HepG2 (cell line): ENCODE results near the gene ENO3. TPM values are rescaled to one million over a fixed set of nuclear protein-coding genes. Genes with fewer than 3 reads are reported as not detected.

Source experiments
- CEBPG ChIP-seq: IDR thresholded peaks from 2 replicates; pipeline ENCODE4 v1.6.1; 2016
- FOSL1 ChIP-seq: sonication (generic); formaldehyde crosslinking; IDR thresholded peaks from 2 replicates; pipeline ENCODE4 v1.9.0; 2021; ENCODE audit warnings: missing genetic modification reagents, borderline replicate concordance
- FOXK1 ChIP-seq: sonication (generic); formaldehyde crosslinking; IDR thresholded peaks from 2 replicates; pipeline ENCODE4 v1.4.0; 2020; ENCODE audit warnings: low read depth, missing genetic modification reagents, borderline replicate concordance
- HNF1A ChIP-seq, 2 experiments: sonication (generic) in 1 of 2; formaldehyde crosslinking in 1 of 2; IDR thresholded peaks; 2 replicates each; pipeline versions ENCODE4 v1.4.0 to v1.6.1; 2016 to 2020; ENCODE audit warnings: borderline replicate concordance in 1 of 2, low read depth in 1 of 2, mild to moderate bottlenecking in 1 of 2, missing genetic modification reagents in 1 of 2
- JUND ChIP-seq: sonication (generic); formaldehyde crosslinking; IDR thresholded peaks from 2 replicates; pipeline ENCODE4 v1.8.0; 2022; ENCODE audit warnings: mild to moderate bottlenecking, missing genetic modification reagents
- MZF1 ChIP-seq: sonication (generic); formaldehyde crosslinking; IDR thresholded peaks from 2 replicates; pipeline ENCODE4 v1.8.1; 2023; ENCODE audit warnings: mild to moderate bottlenecking, missing genetic modification reagents, borderline replicate concordance
- POLR2A ChIP-seq, 2 experiments: IDR thresholded peaks; 2 replicates each; pipeline ENCODE4 v1.6.1; 2011; ENCODE audit warnings: low read depth in 2 of 2, low read length in 2 of 2, mild to moderate bottlenecking in 1 of 2, moderate library complexity in 1 of 2; ENCODE audit not compliant: insufficient read depth in 1 of 2
- RFX1 ChIP-seq: fragments of 450-650 bp; IDR thresholded peaks from 2 replicates; pipeline ENCODE4 v1.6.1; 2017
- SALL2 ChIP-seq: sonication (generic); formaldehyde crosslinking; IDR thresholded peaks from 2 replicates; pipeline ENCODE4 v1.8.1; 2023; ENCODE audit warnings: mild to moderate bottlenecking, missing genetic modification reagents, inconsistent platforms
- TCF12 ChIP-seq, 2 experiments: fragments of 450-650 bp in 1 of 2; sonication (generic) in 1 of 2; formaldehyde crosslinking in 1 of 2; IDR thresholded peaks; 2 replicates each; pipeline versions ENCODE4 v1.6.1 to v1.8.0; 2017 to 2022; ENCODE audit warnings: antibody characterized with exemption in 1 of 2, mild to moderate bottlenecking in 1 of 2, missing genetic modification reagents in 1 of 2, moderate library complexity in 1 of 2
- UBTF ChIP-seq: sonication (generic); formaldehyde crosslinking; IDR thresholded peaks from 2 replicates; pipeline ENCODE4 v1.4.0; 2020; ENCODE audit warnings: mild to moderate bottlenecking, missing genetic modification reagents
- ZFP82 ChIP-seq: sonication (generic); formaldehyde crosslinking; IDR thresholded peaks from 2 replicates; pipeline ENCODE4 v1.5.1; 2020; ENCODE audit warnings: mild to moderate bottlenecking, missing genetic modification reagents, borderline replicate concordance
- ZNF260 ChIP-seq: sonication (generic); formaldehyde crosslinking; IDR thresholded peaks from 2 replicates; pipeline ENCODE4 v1.4.0; 2020; ENCODE audit warnings: missing genetic modification reagents, low read depth, mild to moderate bottlenecking, borderline replicate concordance
- ZNF441 ChIP-seq: sonication (generic); formaldehyde crosslinking; IDR thresholded peaks from 2 replicates; pipeline ENCODE4 v1.7.0; 2021; ENCODE audit warnings: missing genetic modification reagents, borderline replicate concordance
- ZNF512B ChIP-seq: sonication (generic); formaldehyde crosslinking; IDR thresholded peaks from 2 replicates; pipeline ENCODE4 v1.5.1; 2020; ENCODE audit warnings: missing genetic modification reagents, mild to moderate bottlenecking, borderline replicate concordance
- polyA plus RNA-seq, 8 experiments: library from polyadenylated mRNA; depleted of rRNA in 3 of 8; stranded (reverse) in 7 of 8; unstranded in 1 of 8; fragments of >200 nt; fragmentation: Illumina TruSeq in 4 of 8; extraction: Trizol in 4 of 8; gene quantifications; 2 replicates each; pipeline versions ENCODE4 v1.2.1 to v1.2.3, GENCODE V29; 2011 to 2016; ENCODE audit warnings: low read depth in 4 of 8, missing spikeins in 1 of 8, mixed read lengths in 1 of 8; ENCODE audit not compliant: insufficient read depth in 1 of 8
- total RNA-seq, 5 experiments: library from RNA; depleted of rRNA; stranded (reverse); fragments of >200 nt; fragmentation: Illumina TruSeq; extraction: Trizol; gene quantifications; 2 replicates each; pipeline ENCODE4 v1.2.3, GENCODE V29; 2016; ENCODE audit warnings: low read depth in 1 of 5

Gene ENO3
- total and polyA plus RNA-seq, 2 of the 13 experiments (the other 11 are each of a cell fraction or from before 2014, with no cell fraction given), result 59.8 to 69.8 TPM

- TF ChIP-seq UBTF (CRISPR knock-in tag), result no peak
- TF ChIP-seq TCF12 (IDR thresholded peaks at IDR 0.05), result no peak
- no peak for TF ChIP-seq TCF12 (CRISPR knock-in tag; IDR thresholded peaks at IDR 0.05)
- no peak for TF ChIP-seq ZNF512B (CRISPR knock-in tag)
- TF ChIP-seq RFX1, result no peak
- no peak for TF ChIP-seq ZNF260
- no peak for TF ChIP-seq FOXK1 (CRISPR knock-in tag)
- TF ChIP-seq HNF1A (IDR thresholded peaks at IDR 0.05; ENCODE audit: low read depth), result no peak
- no peak for TF ChIP-seq HNF1A (CRISPR knock-in tag; IDR thresholded peaks at IDR 0.05; ENCODE audit: borderline replicate concordance)
- TF ChIP-seq MZF1 (CRISPR knock-in tag), result no peak
- TF ChIP-seq ZFP82 (CRISPR knock-in tag), result no peak
- peak in 1 of 2 experiments; percentile 14; a peak in 1 of 4 replicates for TF ChIP-seq POLR2A (IDR thresholded peaks at IDR 0.05; ENCODE audit: insufficient read depth in 1 of 2, low read depth in 2 of 2, low read length in 2 of 2)
- no peak for TF ChIP-seq JUND (CRISPR knock-in tag)
- no peak for TF ChIP-seq FOSL1 (CRISPR knock-in tag)
- peak; percentile 91 for TF ChIP-seq CEBPG (CRISPR knock-in tag)
- no peak for TF ChIP-seq SALL2 (CRISPR knock-in tag)
- no peak for TF ChIP-seq ZNF441 (CRISPR knock-in tag)
Measured at GRCh38 chr17:4920351-4921048, 30.4 kb upstream of the ENO3 start (continued).
